T-cell (primary cell): ENCODE results near the gene PLEKHG5. TPM values are rescaled to one million over a fixed set of nuclear protein-coding genes. Genes with fewer than 3 reads are reported as not detected.
A peak's percentile ranks its signal among the peaks of the same experiment; 100 is the strongest.
"Not testable (repeated sequence)": the region's sequence is repeated elsewhere in the genome, so short reads cannot be mapped to it uniquely, and the experiment has no call there.

Experiments used
- ATAC-seq, 4 experiments: fragments of 200-7000 bp in 3 of 4; fragments of 150-1000 bp in 1 of 4; cut with Tn5 transposase; replicated peaks in 1 of 4; 1 replicate in 3 of 4; 2 replicates in 1 of 4; pipeline ENCODE4 v1.10.0; 2021; ENCODE audit warnings: moderate library complexity in 3 of 4, mild to moderate bottlenecking in 2 of 4, moderate number of reproducible peaks in 1 of 4
- CTCF ChIA-PET, 2 donors: fragments of 300-600 bp; sonication (Branson Sonifier 250); formaldehyde crosslinking; loops; one replicate each; lab custom pipeline; 2022; ENCODE audit warnings: antibody characterized with exemption in 2 of 2; lab: Charles Lee
- POLR2A ChIA-PET, 2 donors: fragments of 300-600 bp; sonication (Branson Sonifier 250); formaldehyde crosslinking; loops; one replicate each; lab custom pipeline; 2022; ENCODE audit warnings: antibody characterized with exemption in 2 of 2; lab: Charles Lee
- DNase-seq, 35 experiments: peaks; one replicate each; pipeline versions ENCODE4 v3.0.0 to v3.0.0-alpha.2; 2013 to 2023
- H3K27ac ChIP-seq: one replicate; pipeline ENCODE4 v1.5.1; 2013; ENCODE audit warnings: low read length
- H3K27me3 ChIP-seq, 2 experiments: replicated peaks in 1 of 2; 1 replicate in 1 of 2; 2 replicates in 1 of 2; pipeline versions ENCODE4 v1.6.1 to v1.7.0; 2013; ENCODE audit warnings: low read length in 1 of 2, mixed read lengths in 1 of 2; ENCODE audit not compliant: control insufficient read depth in 2 of 2, insufficient read depth in 2 of 2; ENCODE audit errors: extremely low read depth in 1 of 2
- H3K36me3 ChIP-seq, 2 donors: 1 replicate in 1 of 2; 2 replicates in 1 of 2; pipeline versions ENCODE4 v1.6.1 to v1.7.0; 2013; ENCODE audit warnings: low read length in 1 of 2; ENCODE audit not compliant: control insufficient read depth in 2 of 2, insufficient read depth in 1 of 2; ENCODE audit errors: extremely low read depth in 1 of 2
- H3K4me1 ChIP-seq, 2 experiments: 1 replicate in 1 of 2; 2 replicates in 1 of 2; pipeline versions ENCODE4 v1.6.1 to v1.7.0; 2013; ENCODE audit warnings: low read length in 2 of 2, mixed read lengths in 1 of 2; ENCODE audit not compliant: insufficient read depth in 2 of 2, control insufficient read depth in 1 of 2; ENCODE audit errors: extremely low read depth in 1 of 2
- H3K4me3 ChIP-seq, 2 donors: 1 replicate in 1 of 2; 2 replicates in 1 of 2; pipeline versions ENCODE4 v1.5.1 to v1.7.0; 2013; ENCODE audit warnings: mild to moderate bottlenecking in 2 of 2, low read length in 1 of 2, moderate library complexity in 1 of 2; ENCODE audit not compliant: control insufficient read depth in 1 of 2; ENCODE audit errors: extremely low read depth in 1 of 2
- H3K9me3 ChIP-seq: 2 replicates; pipeline ENCODE4 v1.7.0; 2013
- H3K27ac Mint-ChIP-seq, 2 donors: one replicate each; pipeline ENCODE4 v1.8.0; 2020 to 2021; ENCODE audit warnings: mild to moderate bottlenecking in 2 of 2, mixed read lengths in 2 of 2
- H3K27me3 Mint-ChIP-seq, 2 donors: one replicate each; pipeline ENCODE4 v1.8.0; 2021 to 2022; ENCODE audit warnings: mixed read lengths in 2 of 2
- H3K36me3 Mint-ChIP-seq: one replicate; pipeline ENCODE4 v1.8.0; 2021; ENCODE audit warnings: mixed read lengths
- H3K4me1 Mint-ChIP-seq, 3 donors: one replicate each; pipeline ENCODE4 v1.8.0; 2020 to 2022; ENCODE audit warnings: mixed read lengths in 3 of 3, mild to moderate bottlenecking in 1 of 3
- H3K4me3 Mint-ChIP-seq, 3 donors: one replicate each; pipeline ENCODE4 v1.8.0; 2020 to 2022; ENCODE audit warnings: mild to moderate bottlenecking in 3 of 3, mixed read lengths in 3 of 3, moderate library complexity in 3 of 3
- H3K9me3 Mint-ChIP-seq, 3 donors: one replicate each; pipeline ENCODE4 v1.8.0; 2020 to 2022; ENCODE audit warnings: mixed read lengths in 3 of 3
- WGBS: methylation state at CpG from one replicate; pipeline ENCODE4 v1.1.5; 2013; ENCODE audit warnings: missing lambda C conversion rate; ENCODE audit not compliant: insufficient coverage; 5-methylcytosine and 5-hydroxymethylcytosine counted together
- total RNA-seq, 35 experiments: library from RNA in 6 of 35; stranded (reverse) in 6 of 35; fragments of 120-200 nt in 1 of 35; gene quantifications; one replicate each; pipeline versions ENCODE4 v1.2.1 to v1.2.4 and lab custom pipeline; 2013 to 2026

The PLEKHG5 gene
- total RNA-seq, 5 donors from 2014 or later (not counting 1 experiment from before 2014, with no cell fraction given) = 7.1 to 18.2 (median 8.4) TPM

GRCh38 chr1:6455752-6456520 is 35.5 kb downstream of the PLEKHG5 start:
- CTCF ChIA-PET, ATAC-seq, DNase-seq, H3K27ac ChIP-seq, H3K36me3 ChIP-seq, POLR2A ChIA-PET, H3K27ac Mint-ChIP-seq, H3K9me3 Mint-ChIP-seq, H3K9me3 ChIP-seq: not testable (repeated sequence)
- H3K27me3 ChIP-seq = peaks cover 2 to 53% of the 10 kb centered on the region in 2 experiments
- H3K4me3 Mint-ChIP-seq = peak overlapping the region in 2 of 3 donors; percentile 21 to 52
- peaks cover 26 to 41% (median 34%) of the 10 kb centered on the region in 3 donors for H3K4me1 Mint-ChIP-seq
- H3K4me3 ChIP-seq = peak overlapping the region in 1 of 2 donors; percentile 15
- 58% methylated on average over 53 of the region's 58 CpGs for WGBS
- H3K4me1 ChIP-seq = peaks cover 11 to 34% of the 10 kb centered on the region in 2 experiments
- H3K36me3 Mint-ChIP-seq = peaks cover 12% of the 10 kb centered on the region
- peaks cover 13 to 25% of the 10 kb centered on the region in 2 donors for H3K27me3 Mint-ChIP-seq

- DNase-seq (peak in 10 of 35 experiments; percentile 25 to 64 (median 48)), ATAC-seq (peak; percentile 51 to 56 (median 54))
- ChIA-PET POLR2A (no interaction called here), CTCF (interaction anchor here in 1 of 2 donors (1.1 kb wide), 1 partner anchor 8 kb away, joined by 3 read pairs; no protein-coding TSS in a partner anchor)
- no peak overlapping the region for H3K27ac ChIP-seq
- H3K9me3 Mint-ChIP-seq = no peaks in the 10 kb centered on the region
- peaks cover 17 to 32% of the 10 kb centered on the region in 2 donors for H3K27me3 Mint-ChIP-seq
- peaks cover 6% of the 10 kb centered on the region for H3K36me3 Mint-ChIP-seq
- peaks cover 17 to 36% (median 26%) of the 10 kb centered on the region in 3 donors for H3K4me1 Mint-ChIP-seq
- no peak overlapping the region for H3K27ac Mint-ChIP-seq
- 8% methylated on average over 115 of the region's 115 CpGs for WGBS
- H3K4me3 ChIP-seq = peak overlapping the region in 1 of 2 donors; percentile 32
- no peaks in the 10 kb centered on the region for H3K9me3 ChIP-seq
- peaks cover 7 to 27% of the 10 kb centered on the region in 2 experiments for H3K4me1 ChIP-seq
- peaks cover 3 to 57% of the 10 kb centered on the region in 2 experiments for H3K27me3 ChIP-seq
- H3K36me3 ChIP-seq = no peaks in the 10 kb centered on the region
- H3K4me3 Mint-ChIP-seq = peak overlapping the region in 2 of 3 donors; percentile 21 to 52
These were observed 36.4 kb downstream of the PLEKHG5 start for GRCh38 chr1:6454856-6455751.

GRCh38 chr1:6453895-6454855 is 37.3 kb downstream of the PLEKHG5 start:
- H3K27me3 ChIP-seq = peaks cover 7 to 66% of the 10 kb centered on the region in 2 experiments
- peaks cover 24 to 41% of the 10 kb centered on the region in 2 donors for H3K27me3 Mint-ChIP-seq
- H3K9me3 Mint-ChIP-seq, H3K36me3 ChIP-seq, H3K9me3 ChIP-seq, H3K27ac ChIP-seq, H3K27ac Mint-ChIP-seq, POLR2A ChIA-PET, H3K36me3 Mint-ChIP-seq: not testable (repeated sequence)
- DNase-seq (peak in 1 of 35 experiments; percentile 24), ATAC-seq (peak; percentile 3 to 15 (median 7))
- H3K4me3 Mint-ChIP-seq = peak overlapping the region in 2 of 3 donors; percentile 43 to 59
- peak overlapping the region in 1 of 2 donors; percentile 32 for H3K4me3 ChIP-seq
- CTCF ChIA-PET = interaction anchor here in 1 of 2 donors (0.6 to 1.1 kb wide), 2 partner anchors 9 to 12 kb away, joined by 3 read pairs; no protein-coding TSS in a partner anchor
- 20% methylated on average over 82 of the region's 85 CpGs for WGBS
- H3K4me1 Mint-ChIP-seq = peaks cover 18 to 37% (median 26%) of the 10 kb centered on the region in 3 donors
- H3K4me1 ChIP-seq = peaks cover 5 to 26% of the 10 kb centered on the region in 2 experiments

GRCh38 chr1:6450943-6451373 is 40.5 kb downstream of the PLEKHG5 start:
- no peaks in the 10 kb centered on the region for H3K9me3 ChIP-seq
- H3K27me3 Mint-ChIP-seq = peaks cover 28 to 49% of the 10 kb centered on the region in 2 donors

GRCh38 chr1:6450486-6450885 is 41.0 kb downstream of the PLEKHG5 start:
- H3K27ac ChIP-seq, H3K4me3 ChIP-seq, H3K27ac Mint-ChIP-seq, ATAC-seq, H3K36me3 ChIP-seq, H3K4me3 Mint-ChIP-seq, H3K9me3 Mint-ChIP-seq, H3K36me3 Mint-ChIP-seq, DNase-seq, H3K9me3 ChIP-seq, POLR2A ChIA-PET: not testable (repeated sequence)
- WGBS = 33% methylated on average over 6 of the region's 10 CpGs
- Histone ChIP-seq H3K4me1 (peaks cover 9 to 47% of the 10 kb centered on the region in 2 experiments), H3K27me3 (peaks cover 5 to 85% of the 10 kb centered on the region in 2 experiments)
- CTCF ChIA-PET = interaction anchor here in 1 of 2 donors (0.7 kb wide), 1 partner anchor 63 kb away, joined by 3 read pairs; no protein-coding TSS in a partner anchor
- peaks cover 20 to 35% (median 22%) of the 10 kb centered on the region in 3 donors for H3K4me1 Mint-ChIP-seq
- peaks cover 28 to 49% of the 10 kb centered on the region in 2 donors for H3K27me3 Mint-ChIP-seq

More at GRCh38 chr1:6450943-6451373, 40.5 kb downstream of the PLEKHG5 start:
- H3K4me1 Mint-ChIP-seq = peaks cover 20 to 37% (median 24%) of the 10 kb centered on the region in 3 donors
- no peaks in the 10 kb centered on the region for H3K36me3 Mint-ChIP-seq
- 67% methylated on average over 4 of the region's 6 CpGs for WGBS
- H3K4me3 ChIP-seq = no peak overlapping the region
- H3K36me3 ChIP-seq = no peaks in the 10 kb centered on the region
- no peak overlapping the region for H3K27ac Mint-ChIP-seq
- H3K4me3 Mint-ChIP-seq = no peak overlapping the region
- ATAC-seq (no peak), DNase-seq (no peak)
- POLR2A ChIA-PET = no interaction called here
- no peaks in the 10 kb centered on the region for H3K9me3 Mint-ChIP-seq
- peaks cover 5 to 84% of the 10 kb centered on the region in 2 experiments for H3K27me3 ChIP-seq
- CTCF ChIA-PET = interaction anchor here in 1 of 2 donors (0.7 kb wide), 1 partner anchor 64 kb away, joined by 3 read pairs; no protein-coding TSS in a partner anchor
- no peak overlapping the region for H3K27ac ChIP-seq
- peaks cover 9 to 49% of the 10 kb centered on the region in 2 experiments for H3K4me1 ChIP-seq
